ENCODE data around the gene NDNF.

The NDNF gene, protein sequence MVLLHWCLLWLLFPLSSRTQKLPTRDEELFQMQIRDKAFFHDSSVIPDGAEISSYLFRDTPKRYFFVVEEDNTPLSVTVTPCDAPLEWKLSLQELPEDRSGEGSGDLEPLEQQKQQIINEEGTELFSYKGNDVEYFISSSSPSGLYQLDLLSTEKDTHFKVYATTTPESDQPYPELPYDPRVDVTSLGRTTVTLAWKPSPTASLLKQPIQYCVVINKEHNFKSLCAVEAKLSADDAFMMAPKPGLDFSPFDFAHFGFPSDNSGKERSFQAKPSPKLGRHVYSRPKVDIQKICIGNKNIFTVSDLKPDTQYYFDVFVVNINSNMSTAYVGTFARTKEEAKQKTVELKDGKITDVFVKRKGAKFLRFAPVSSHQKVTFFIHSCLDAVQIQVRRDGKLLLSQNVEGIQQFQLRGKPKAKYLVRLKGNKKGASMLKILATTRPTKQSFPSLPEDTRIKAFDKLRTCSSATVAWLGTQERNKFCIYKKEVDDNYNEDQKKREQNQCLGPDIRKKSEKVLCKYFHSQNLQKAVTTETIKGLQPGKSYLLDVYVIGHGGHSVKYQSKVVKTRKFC

GRCh38 chr4:121072224-121073003 is at the start of gene NDNF:
Gene NDNF, minus strand, starts transcription at chr4:121072535. Its CDS starts 26,698 bp downstream, at chr4:121045837.
- H3K79me2 ChIP-seq (ENCODE audit: insufficient read depth, low read depth): peaks cover 21% of the 10 kb centered on the region; the same call in 1 of the 2 replicates
- H3K27me3 ChIP-seq (ENCODE audit: insufficient read depth, low read depth): no peaks in the 10 kb centered on the region
- TF ChIP-seq CTCF (conservative IDR thresholded peaks at IDR 0.05; ENCODE audit: low read depth, low read length): no peak
- H3K36me3 ChIP-seq (ENCODE audit: insufficient read depth): no peaks in the 10 kb centered on the region
- peak within 1 kb of the TSS; percentile 87 for H3K27ac ChIP-seq
- no peak within 1 kb of the TSS for H3K4me3 ChIP-seq (IDR thresholded peaks at IDR 0.05; ENCODE audit: insufficient read depth, low read depth, low read length)
- H4K20me1 ChIP-seq (ENCODE audit: insufficient read depth): no peaks in the 10 kb centered on the region
- H3K4me1 ChIP-seq (ENCODE audit: low read depth, poor library complexity, severe bottlenecking): peaks cover 41% of the 10 kb centered on the region
- H3K4me2 ChIP-seq: peak within 1 kb of the TSS; percentile 97
- H2AFZ ChIP-seq (ENCODE audit: low read depth): peak within 1 kb of the TSS; percentile 99
- peak within 1 kb of the TSS; percentile 85 for H3K9ac ChIP-seq

GRCh38 chr4:121119715-121120114 is 47.4 kb upstream of the NDNF start:
- TF ChIP-seq CTCF (conservative IDR thresholded peaks at IDR 0.05; ENCODE audit: low read depth, low read length): no peak
- H3K4me2 ChIP-seq: no peak overlapping the region

DNA sequence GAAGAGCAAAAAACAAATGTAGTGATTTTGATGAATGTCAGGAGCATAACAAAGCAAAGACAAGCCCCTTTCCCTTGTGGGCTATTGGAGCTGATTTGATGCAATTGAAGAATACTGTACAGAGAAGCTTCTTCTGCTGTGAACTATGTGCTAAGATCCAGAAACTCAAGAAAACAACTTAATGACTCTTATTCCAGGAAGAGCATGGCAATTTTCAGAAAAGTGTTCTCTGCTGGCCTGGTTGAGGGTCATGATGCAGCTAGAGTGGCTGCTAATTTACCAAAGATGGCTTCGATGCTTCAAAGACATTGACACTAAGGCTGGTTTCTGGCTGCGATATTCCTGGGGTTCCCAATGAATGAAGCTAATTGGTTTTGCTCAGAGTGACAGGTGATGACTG is 46.0 kb upstream of the NDNF start:
- Histone ChIP-seq H3K4me2 (no peak overlapping the region), H3K9ac (no peak overlapping the region), H3K79me2 (ENCODE audit: insufficient read depth, low read depth) (no peaks in the 10 kb centered on the region), H3K27me3 (ENCODE audit: insufficient read depth, low read depth) (no peaks in the 10 kb centered on the region), H4K20me1 (ENCODE audit: insufficient read depth) (no peaks in the 10 kb centered on the region), H3K27ac (no peak overlapping the region), H2AFZ (ENCODE audit: low read depth) (no peak overlapping the region), H3K4me1 (ENCODE audit: low read depth, poor library complexity, severe bottlenecking) (peaks cover 45% of the 10 kb centered on the region), H3K4me3 (IDR thresholded peaks at IDR 0.05; ENCODE audit: insufficient read depth, low read depth, low read length) (no peak overlapping the region), H3K36me3 (ENCODE audit: insufficient read depth) (no peaks in the 10 kb centered on the region)
- no peak for TF ChIP-seq CTCF (conservative IDR thresholded peaks at IDR 0.05; ENCODE audit: low read depth, low read length)

More at GRCh38 chr4:121119715-121120114, 47.4 kb upstream of the NDNF start:
- no peaks in the 10 kb centered on the region for H3K79me2 ChIP-seq (ENCODE audit: insufficient read depth, low read depth)
- H3K27ac ChIP-seq: no peak overlapping the region
- no peak overlapping the region for H3K9ac ChIP-seq
- no peaks in the 10 kb centered on the region for H3K27me3 ChIP-seq (ENCODE audit: insufficient read depth, low read depth)
- H3K4me3 ChIP-seq (IDR thresholded peaks at IDR 0.05; ENCODE audit: insufficient read depth, low read depth, low read length): no peak overlapping the region
- no peaks in the 10 kb centered on the region for H4K20me1 ChIP-seq (ENCODE audit: insufficient read depth)
- peaks cover 31% of the 10 kb centered on the region for H3K4me1 ChIP-seq (ENCODE audit: low read depth, poor library complexity, severe bottlenecking)
- H3K36me3 ChIP-seq (ENCODE audit: insufficient read depth): no peaks in the 10 kb centered on the region
- no peak overlapping the region for H2AFZ ChIP-seq (ENCODE audit: low read depth)

GRCh38 chr4:121114756-121115155 is 42.4 kb upstream of the NDNF start:
- Histone ChIP-seq H3K79me2 (ENCODE audit: insufficient read depth, low read depth) (no peaks in the 10 kb centered on the region), H3K27me3 (ENCODE audit: insufficient read depth, low read depth) (no peaks in the 10 kb centered on the region), H3K36me3 (ENCODE audit: insufficient read depth) (no peaks in the 10 kb centered on the region), H2AFZ (ENCODE audit: low read depth) (peak overlapping the region; percentile 60), H3K4me2 (peak overlapping the region; percentile 60), H3K27ac (peak overlapping the region; percentile 84), H4K20me1 (ENCODE audit: insufficient read depth) (no peaks in the 10 kb centered on the region), H3K4me1 (ENCODE audit: low read depth, poor library complexity, severe bottlenecking) (peaks cover 64% of the 10 kb centered on the region), H3K4me3 (IDR thresholded peaks at IDR 0.05; ENCODE audit: insufficient read depth, low read depth, low read length) (no peak overlapping the region), H3K9ac (peak overlapping the region; percentile 36; the same call in 1 of the 2 replicates)
- no peak for TF ChIP-seq CTCF (conservative IDR thresholded peaks at IDR 0.05; ENCODE audit: low read depth, low read length)

Data from KMS-11 (cell line).